Bronchial epithelial cell (primary cell): ENCODE measurements around the gene CNIH2. TPM values are rescaled to one million over a fixed set of nuclear protein-coding genes. Genes with fewer than 3 reads are reported as not detected.
"Not testable (repeated sequence)": the region's sequence is repeated elsewhere in the genome, so short reads cannot be mapped to it uniquely, and the experiment has no call there.

Source experiments
- DNase-seq: peaks from one replicate; pipeline ENCODE4 v3.0.0-alpha.2; 2010; ENCODE audit warnings: low read depth
- FAIRE-seq: peaks from 2 replicates; lab custom pipeline; 2011; peaks lifted over from hg19 to GRCh38; lab: Jason Lieb, UNC
- H3K27me3 ChIP-seq: 2 replicates; pipeline ENCODE4 v1.5.1; 2011; ENCODE audit warnings: low read length; ENCODE audit not compliant: control insufficient read depth, insufficient read depth
- H3K36me3 ChIP-seq: 2 replicates; pipeline ENCODE4 v1.5.1; 2011; ENCODE audit warnings: low read length; ENCODE audit not compliant: control insufficient read depth, insufficient read depth
- H3K4me3 ChIP-seq: 2 replicates; pipeline ENCODE4 v1.5.1; 2011; ENCODE audit warnings: mild to moderate bottlenecking, low read depth, low read length, control low read depth
- CTCF ChIP-seq: IDR thresholded peaks from 2 replicates; pipeline ENCODE4 v1.5.1; 2011; ENCODE audit warnings: mild to moderate bottlenecking, moderate library complexity, low read length, control low read depth, inconsistent platforms; ENCODE audit not compliant: insufficient read depth, severe bottlenecking
- total RNA-seq: library from RNA; depleted of rRNA; stranded (reverse); fragments of >200 nt; gene quantifications from 2 replicates; pipeline ENCODE4 v1.2.1, GENCODE V29; 2014

Gene CNIH2
- total RNA-seq, 1 donor from 2014 or later, result not detected

GRCh38 chr11:66316849-66317251 lies 38.9 kb downstream of the CNIH2 start, which contains the start of gene CD248:
Gene CD248 (minus strand): TSS chr11:66317044. CDS start chr11:66317027, 17 bp downstream.
- no peak for FAIRE-seq
- Histone ChIP-seq H3K36me3 (no peaks in the 10 kb centered on the region), H3K27me3 (peaks cover 2% of the 10 kb centered on the region), H3K4me3 (no peak within 1 kb of the TSS)
- DNase-seq, result no peak
- TF ChIP-seq CTCF, result no peak

GRCh38 chr11:66317322-66317722 lies 39.3 kb downstream of the CNIH2 start:
- no peak for TF ChIP-seq CTCF
- H3K36me3 ChIP-seq, result no peaks in the 10 kb centered on the region
- DNase-seq (no peak), FAIRE-seq (no peak)
- H3K27me3 ChIP-seq, result peaks cover 2% of the 10 kb centered on the region
- no peak overlapping the region for H3K4me3 ChIP-seq

- Histone ChIP-seq H3K4me3 (no peak overlapping the region), H3K36me3 (no peaks in the 10 kb centered on the region), H3K27me3 (peaks cover 2% of the 10 kb centered on the region)
- no peak for TF ChIP-seq CTCF
- DNase-seq (peak; percentile 71), FAIRE-seq (peak; percentile 47)
These were observed 40.0 kb downstream of the CNIH2 start for GRCh38 chr11:66317723-66318599.

GRCh38 chr11:66318600-66318970 lies 40.6 kb downstream of the CNIH2 start:
- Histone ChIP-seq H3K27me3 (peaks cover 2% of the 10 kb centered on the region), H3K4me3 (no peak overlapping the region), H3K36me3 (no peaks in the 10 kb centered on the region)
- DNase-seq (no peak), FAIRE-seq (no peak)
- TF ChIP-seq CTCF, result no peak

GRCh38 chr11:66320289-66320688 lies 42.3 kb downstream of the CNIH2 start:
- H3K4me3 ChIP-seq, FAIRE-seq, H3K27me3 ChIP-seq, H3K36me3 ChIP-seq, DNase-seq: not testable (repeated sequence)

- H3K27me3 ChIP-seq, H3K36me3 ChIP-seq, DNase-seq, H3K4me3 ChIP-seq, FAIRE-seq: not testable (repeated sequence)
These were observed 42.8 kb downstream of the CNIH2 start for GRCh38 chr11:66320748-66321147.
